GM21825 (cell line): ENCODE data around the gene ERN2.

ENCODE experiments used
- ATAC-seq: cut with Tn5 transposase; IDR thresholded peaks from one replicate; pipeline ENCODE4 v1.9.1; 2021; ENCODE audit warnings: mild to moderate bottlenecking, moderate library complexity; ENCODE audit not compliant: unreplicated experiment

ERN2 gene

GRCh38 chr16:23640931-23641765 lies 71.9 kb downstream of the ERN2 start, which contains the start of the genes DCTN5 and PALB2:
TSS of gene DCTN5 (plus strand) at chr16:23641466. CDS start at chr16:23641543, 77 bp downstream.
TSS of gene PALB2 (minus strand) at chr16:23641310. CDS start at chr16:23641157, 153 bp downstream.
- peak; percentile 93 for ATAC-seq

DNA sequence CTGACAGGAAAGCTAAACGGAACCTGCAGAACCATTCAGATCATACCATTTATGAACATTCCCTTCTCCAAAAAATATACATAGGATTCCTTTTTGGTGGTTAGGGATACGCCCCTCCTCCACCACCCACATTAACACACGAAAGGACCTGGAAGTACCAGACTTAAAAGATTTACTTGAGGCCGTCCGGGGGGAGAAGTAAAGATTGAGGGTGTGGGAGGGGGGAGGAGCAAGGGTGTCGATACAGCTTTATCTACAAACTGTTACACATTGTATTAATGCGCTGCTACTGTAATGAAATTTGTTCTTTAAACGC lies 72.4 kb downstream of the ERN2 start:
- ATAC-seq: no peak
